Activated CD4-positive, alpha-beta T cell treated with anti-CD3 and anti-CD28 coated beads, Interleukin-2, amount 50 U/mL, for 16 hours (primary cell): ENCODE data around the gene BAZ2B.
"Not testable (repeated sequence)": the region's sequence is repeated elsewhere in the genome, so short reads cannot be mapped to it uniquely, and the experiment has no call there.

ENCODE experiments used
- DNase-seq: peaks from one replicate; pipeline ENCODE4 v3.0.0-alpha.2; 2020

The BAZ2B gene, protein sequence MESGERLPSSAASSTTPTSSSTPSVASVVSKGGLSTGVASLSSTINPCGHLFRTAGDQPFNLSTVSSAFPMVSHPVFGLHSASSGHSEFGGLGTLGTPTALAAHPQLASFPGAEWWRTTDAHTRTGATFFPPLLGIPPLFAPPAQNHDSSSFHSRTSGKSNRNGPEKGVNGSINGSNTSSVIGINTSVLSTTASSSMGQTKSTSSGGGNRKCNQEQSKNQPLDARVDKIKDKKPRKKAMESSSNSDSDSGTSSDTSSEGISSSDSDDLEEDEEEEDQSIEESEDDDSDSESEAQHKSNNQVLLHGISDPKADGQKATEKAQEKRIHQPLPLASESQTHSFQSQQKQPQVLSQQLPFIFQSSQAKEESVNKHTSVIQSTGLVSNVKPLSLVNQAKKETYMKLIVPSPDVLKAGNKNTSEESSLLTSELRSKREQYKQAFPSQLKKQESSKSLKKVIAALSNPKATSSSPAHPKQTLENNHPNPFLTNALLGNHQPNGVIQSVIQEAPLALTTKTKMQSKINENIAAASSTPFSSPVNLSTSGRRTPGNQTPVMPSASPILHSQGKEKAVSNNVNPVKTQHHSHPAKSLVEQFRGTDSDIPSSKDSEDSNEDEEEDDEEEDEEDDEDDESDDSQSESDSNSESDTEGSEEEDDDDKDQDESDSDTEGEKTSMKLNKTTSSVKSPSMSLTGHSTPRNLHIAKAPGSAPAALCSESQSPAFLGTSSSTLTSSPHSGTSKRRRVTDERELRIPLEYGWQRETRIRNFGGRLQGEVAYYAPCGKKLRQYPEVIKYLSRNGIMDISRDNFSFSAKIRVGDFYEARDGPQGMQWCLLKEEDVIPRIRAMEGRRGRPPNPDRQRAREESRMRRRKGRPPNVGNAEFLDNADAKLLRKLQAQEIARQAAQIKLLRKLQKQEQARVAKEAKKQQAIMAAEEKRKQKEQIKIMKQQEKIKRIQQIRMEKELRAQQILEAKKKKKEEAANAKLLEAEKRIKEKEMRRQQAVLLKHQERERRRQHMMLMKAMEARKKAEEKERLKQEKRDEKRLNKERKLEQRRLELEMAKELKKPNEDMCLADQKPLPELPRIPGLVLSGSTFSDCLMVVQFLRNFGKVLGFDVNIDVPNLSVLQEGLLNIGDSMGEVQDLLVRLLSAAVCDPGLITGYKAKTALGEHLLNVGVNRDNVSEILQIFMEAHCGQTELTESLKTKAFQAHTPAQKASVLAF (N-terminal part only)

DNA sequence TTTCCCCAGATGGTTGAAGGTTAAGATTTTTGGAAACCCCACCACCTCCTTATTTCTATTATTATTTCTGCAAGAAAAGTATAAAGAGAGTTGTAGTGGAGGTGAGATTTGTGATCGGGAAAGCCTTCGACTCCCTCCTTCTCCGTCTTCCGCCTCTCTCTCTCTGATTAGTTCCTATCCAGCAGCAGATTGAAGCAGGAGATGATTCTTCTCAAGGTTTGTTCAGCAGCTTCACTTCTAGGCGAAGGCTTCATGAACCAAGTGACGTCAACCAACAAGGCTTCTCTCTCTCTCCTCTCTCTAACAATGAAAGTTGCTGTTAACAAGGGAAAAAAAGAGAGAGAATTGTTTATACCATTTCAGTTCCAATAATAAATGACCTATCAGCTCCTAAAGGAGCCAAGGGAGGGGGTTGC, at the start of gene BAZ2B:
TSS of gene BAZ2B (minus strand) at position 263 of the 416 bp plus-strand sequence. CDS start 137,829 bp downstream, outside the sequence.
- DNase-seq = no peak

DNA sequence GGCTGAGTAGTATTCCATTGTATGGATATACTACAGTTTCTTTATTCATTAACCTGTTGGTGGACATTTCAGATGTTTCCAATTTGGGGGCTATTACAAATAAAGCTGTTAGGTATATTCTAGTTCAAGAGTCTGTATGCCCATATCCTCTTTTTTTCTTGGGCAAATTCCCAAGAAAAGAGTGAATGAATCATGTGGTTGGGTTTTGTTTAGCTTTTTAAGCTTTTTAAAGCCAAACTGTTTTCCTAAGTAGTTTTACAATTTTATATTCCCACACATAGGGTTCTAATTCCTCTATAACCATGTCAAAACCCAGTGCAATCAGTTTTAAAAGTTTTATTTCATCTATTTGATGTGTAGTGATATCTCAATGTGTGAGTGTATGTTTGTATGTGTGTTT, 44.9 kb upstream of the BAZ2B start:
- no peak for DNase-seq

DNA sequence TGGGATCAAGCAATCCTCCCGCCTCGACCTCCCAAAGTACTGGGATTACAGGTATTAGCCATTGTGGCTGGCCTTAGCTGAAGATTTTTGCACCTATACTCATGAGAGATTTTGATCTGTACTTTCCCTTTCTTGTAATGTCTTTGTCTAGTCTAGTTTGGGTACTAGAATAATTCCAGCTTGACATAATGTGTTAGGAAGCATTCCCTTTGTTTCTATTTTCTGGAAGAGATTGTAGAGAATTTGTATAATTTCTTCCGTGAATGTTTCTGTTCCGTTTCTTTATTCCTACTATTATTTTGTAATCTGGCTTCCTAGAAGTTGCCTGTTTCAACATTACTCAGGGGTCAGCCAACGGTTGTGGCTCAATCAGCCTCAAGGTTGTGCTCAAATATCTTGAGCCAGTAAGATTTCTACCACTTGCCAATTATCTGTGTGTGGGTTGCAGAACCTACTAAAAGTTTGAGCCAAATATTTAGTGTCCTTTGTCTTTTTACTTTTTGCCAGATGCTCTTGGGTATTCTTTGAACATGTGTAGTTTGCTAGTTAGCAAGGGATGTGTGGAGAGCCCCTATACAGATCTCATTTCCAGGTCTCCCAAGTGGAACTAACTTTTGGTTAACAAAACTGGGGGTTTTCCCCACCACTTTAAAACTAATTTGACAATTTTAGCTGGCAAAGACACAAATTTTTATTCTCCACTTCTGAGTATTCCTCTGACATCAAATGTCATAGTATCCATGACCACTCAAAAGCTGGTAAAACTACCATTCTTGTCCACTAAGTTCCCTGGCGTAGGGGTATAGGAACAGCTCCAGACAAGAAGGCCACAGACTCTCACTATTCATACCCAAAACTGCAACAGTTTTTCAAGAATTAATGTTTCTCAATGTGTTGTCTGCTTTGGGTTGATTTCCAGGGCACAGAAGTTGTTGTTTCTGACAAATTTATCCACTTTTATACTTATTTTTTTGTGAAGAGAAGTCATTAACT, 42.8 kb upstream of the BAZ2B start:
- no peak for DNase-seq

DNA sequence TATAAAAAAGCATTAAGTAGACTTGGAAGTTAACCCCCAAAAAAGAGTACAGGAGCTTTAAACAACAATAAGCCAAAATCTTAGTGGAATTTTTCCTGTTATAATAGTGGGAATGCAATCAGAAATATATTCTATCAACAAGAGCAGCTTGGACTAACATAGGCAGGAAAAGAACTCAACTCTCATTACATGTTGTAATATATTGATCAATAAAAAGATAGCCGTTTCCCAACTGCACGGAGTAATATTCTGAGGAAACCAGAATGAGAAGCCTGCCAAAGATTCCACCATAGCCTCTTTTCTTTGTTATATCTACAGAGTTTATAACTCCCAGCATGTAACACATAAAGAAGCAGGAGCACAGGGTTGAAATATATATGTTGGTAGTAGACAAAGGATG, 37.6 kb upstream of the BAZ2B start:
- DNase-seq = no peak

DNA sequence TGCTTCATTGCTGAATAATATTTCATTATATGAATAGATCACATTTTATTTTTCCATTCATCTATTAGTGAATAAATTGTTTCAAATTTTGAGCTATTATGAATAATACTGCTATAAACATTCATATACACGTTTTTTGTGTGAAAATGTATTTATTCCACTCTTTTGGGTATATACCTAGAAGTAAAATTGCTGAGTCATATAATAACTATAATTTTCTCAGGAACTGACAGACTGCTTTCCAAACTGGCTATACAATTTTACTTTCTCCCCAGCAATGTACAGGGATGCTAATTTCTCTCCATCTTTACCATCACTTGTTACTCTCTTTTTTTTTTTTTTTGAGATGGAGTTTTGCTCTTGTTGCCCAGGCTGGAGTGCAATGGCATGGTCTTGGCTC, 35.5 kb upstream of the BAZ2B start:
- no peak for DNase-seq

DNA sequence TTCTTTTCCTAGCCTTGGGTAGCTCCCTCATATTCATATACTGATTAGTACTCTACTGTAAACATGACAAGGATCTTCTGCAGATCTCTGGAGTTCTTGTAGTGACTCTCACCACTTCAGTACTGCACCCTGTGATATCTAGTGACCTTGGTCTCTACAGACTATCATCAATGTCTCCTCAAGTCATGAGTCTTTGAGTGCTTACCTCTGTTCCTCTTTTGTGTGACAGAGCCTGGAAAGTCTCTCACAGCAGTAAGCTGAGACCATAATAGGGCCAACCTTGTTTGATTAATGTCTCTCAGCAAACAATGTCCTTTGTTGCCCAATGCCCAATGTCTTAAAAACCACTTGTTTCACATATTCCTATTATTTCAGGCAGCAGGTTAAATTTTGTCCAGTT, 34.2 kb upstream of the BAZ2B start:
- no peak for DNase-seq

DNA sequence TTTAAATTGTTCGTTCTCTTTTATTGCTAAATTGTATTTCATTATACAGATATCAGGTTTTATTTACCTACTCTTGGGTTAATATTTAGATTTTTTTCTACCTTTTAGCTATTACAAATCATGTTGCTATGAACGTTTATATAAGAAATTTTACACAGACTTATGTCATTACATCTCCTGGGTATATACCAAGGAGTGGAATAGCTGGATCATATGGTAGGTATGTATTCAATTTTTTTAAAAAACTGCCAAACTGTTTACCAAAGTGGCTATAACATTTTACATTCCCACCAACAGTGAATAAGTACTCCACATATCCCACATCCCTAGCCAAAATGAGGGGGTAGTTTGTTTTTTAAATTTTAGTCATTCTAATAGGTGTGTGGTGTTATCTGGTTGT, 32.3 kb upstream of the BAZ2B start:
- DNase-seq = no peak

DNA sequence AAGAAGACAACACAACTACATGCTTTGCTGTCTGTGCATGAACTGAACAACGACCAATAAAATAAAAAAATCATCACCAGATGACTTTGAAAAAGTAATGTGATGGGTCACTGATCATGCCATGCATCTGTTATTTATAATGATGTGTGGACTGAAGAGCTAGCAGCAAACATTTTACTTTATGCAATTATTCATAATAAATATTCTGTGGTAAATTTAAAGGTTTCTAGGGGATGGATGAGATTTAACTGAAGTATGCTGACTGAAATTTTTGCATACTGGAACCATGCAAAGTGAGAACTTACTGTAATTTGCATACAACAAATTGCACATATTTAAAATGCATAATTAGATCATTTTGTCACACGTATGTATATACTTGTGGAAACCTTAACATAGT, 31.3 kb upstream of the BAZ2B start:
- no peak for DNase-seq

DNA sequence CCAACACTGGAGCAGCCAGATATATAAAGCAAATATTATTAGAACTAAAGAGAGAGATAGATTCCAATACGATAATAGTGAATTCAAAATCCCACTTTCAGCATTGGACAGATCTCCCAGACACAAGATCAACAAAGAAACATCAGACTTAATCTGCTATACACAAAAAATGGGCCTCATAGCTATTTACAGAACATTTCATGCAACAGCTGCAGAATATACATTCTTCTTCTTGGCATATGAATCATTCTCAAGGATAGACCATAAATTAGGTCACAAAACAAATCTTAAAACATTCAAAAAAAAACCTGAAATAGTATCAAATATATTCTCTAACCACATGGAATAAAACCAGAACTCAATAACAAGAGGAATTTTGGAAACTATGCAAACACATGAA, 23.8 kb upstream of the BAZ2B start:
- DNase-seq = no peak

DNA sequence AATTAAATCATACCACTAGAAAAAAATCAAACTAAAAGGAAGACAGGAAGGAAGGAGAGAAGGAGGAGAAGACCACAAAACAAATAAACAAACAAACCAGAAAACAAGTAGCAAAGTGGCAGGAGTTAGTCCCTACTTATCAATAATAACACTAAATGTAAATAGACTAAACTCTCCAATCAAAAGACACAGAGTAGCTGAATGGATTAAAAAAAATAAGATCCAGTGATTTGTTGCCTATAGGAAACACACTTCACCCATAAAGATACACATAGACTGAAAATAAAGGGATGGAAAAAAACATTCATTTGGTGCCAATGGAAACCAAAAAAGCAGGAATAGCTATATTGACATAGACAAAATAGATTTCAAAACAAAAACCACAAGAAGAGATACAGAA, 23.4 kb upstream of the BAZ2B start:
- DNase-seq = no peak

DNA sequence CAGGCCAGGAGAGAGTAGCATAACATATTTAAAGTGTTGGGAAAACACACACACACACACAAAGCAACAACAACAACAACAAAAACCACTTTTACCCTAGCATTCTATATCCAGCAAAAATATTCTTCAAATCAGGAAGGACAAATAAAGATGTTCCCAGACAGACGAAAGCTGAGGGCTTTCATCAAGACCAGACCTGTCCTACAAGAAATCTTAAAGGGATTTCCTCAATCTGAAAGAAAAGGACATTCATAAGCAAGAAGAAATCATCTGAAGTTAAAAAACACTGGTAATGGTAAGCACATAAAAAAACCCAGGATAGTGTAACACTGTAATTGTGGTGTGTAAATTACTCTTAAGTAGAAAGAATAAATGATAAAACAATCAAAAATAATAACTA, 22.7 kb upstream of the BAZ2B start:
- DNase-seq = no peak

DNA sequence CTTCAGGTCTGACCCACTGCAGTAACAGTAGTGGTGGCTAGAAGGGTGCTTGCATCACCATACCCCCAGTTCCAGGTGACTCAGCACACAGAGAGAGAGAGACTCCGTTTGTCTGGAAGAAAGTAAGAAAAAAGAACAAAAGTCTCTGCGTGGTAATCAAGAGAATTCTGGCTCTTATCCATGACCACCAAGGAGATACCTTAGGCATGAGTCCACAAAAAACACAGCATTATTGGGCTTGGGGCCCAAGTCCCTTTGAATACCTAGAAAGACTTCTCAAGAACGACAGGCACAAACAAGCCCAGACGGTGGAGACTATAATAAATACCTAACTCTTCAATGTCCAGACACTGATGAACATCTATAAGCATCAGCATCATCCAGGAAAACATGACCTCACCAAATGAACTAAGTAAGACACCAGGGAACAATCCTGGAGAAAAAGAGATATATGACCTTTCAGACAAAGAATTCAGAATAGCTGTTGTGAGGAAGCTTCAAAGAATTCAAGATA, 21.7 kb upstream of the BAZ2B start:
- no peak for DNase-seq

DNA sequence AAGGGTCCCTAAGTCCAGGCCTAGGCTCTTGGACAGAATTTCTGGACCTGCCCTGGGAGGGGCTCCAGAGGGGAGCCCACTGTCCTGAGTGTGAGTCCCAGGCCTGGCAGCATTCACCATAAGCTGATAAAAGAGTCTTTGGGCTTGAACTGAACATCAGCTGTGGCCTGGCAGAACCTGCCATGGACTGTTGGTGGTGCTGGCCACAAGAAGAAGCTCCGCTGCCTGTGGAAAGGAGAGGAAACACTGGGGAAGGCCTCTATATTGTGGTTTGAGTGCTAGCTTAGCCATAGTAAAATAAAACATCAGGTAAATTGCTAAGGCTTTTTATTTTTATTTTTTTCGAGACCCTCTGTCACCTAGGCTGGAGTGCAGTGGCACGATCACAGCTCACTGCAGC, 20.9 kb upstream of the BAZ2B start:
- no peak for DNase-seq

DNA sequence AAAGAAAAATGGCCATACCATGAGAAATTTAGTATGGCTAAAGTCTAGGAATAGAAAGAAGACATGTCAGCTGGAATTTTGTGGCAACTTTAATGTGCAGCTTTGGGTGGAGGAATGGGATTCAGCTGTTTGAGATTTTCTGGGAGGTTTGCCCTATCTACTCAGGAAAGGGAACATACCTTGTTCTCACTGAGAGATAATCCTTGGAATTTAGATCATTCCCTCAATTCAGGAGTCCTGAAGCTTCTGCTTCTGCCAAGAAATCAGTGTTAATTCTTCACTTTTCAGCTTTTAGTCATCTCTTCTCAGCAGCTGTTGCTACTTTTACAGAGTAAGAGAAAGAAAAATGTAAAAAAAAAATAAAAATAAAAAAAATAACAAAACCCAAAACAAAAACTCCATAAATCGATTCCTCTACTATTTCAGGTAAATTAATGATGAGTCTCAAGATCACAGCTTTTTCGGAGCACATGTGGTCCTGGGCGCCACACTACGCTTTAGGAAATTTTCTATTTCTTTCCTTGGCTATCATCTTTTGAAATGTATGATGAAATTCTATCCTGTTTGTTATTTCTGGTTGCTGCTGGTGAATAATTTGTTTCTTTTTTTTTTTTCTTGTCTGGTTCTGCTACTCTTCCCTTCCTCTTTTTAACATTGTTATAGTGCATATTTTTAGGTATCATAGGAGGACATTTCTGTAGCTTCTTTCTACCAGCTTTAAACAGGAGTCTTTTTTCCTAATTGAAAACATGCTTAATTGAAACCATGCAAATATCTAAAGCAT, 18.9 kb upstream of the BAZ2B start:
- no peak for DNase-seq

DNA sequence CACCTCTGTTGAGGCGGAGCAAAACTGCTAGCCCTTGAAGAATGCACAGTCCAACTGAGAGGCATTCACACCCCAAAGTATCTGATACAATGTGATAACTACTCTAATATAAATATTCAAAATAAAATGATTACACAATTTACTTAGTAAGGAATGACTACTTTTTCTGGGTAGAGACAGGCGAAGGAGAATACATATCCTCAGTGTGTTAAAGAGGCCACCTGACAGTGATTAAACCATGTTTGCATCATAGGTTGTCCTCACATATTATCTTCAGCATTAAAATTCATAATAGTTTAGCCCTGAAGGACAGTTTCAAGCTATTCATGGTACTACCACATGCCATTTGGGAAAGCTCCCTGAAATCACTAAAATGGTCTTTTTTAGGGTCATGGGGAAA, 16.9 kb upstream of the BAZ2B start:
- no peak for DNase-seq

DNA sequence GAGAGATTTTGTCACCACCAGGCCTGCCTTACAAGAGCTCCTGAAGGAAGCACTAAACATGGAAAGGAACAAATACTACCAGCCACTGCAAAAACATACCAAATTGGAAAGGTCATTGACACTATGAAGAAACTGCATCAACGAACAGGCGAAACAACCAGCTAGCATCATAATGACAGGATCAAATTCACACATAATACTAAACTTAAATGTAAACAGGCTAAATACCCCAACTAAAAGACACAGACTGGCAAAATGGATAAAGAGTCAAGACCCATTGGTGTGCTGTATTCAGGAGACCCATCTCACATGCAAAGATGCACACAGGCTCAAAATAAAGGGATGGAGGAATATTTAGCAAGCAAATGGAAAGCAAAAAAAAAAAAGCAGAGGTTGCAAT, 9.3 kb upstream of the BAZ2B start:
- DNase-seq = not testable (repeated sequence)

DNA sequence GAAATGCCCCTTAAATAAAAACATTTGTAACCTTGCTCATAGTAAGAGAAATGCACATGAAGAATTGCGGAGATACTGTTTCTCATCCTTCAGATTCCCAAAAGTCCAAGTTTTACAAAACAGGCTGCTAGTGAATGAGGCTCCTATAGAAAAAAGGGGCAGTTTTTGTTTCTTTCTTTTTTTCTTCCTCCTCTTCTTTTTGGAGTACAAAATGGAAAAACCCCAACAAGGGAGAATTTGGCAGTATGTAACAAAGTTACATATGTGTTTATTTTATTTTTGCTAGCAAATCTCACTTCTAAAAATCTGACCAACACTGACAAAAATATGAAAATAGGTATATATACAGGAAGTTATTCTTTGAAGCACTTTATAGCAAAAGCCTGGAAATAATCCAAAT, 7.1 kb upstream of the BAZ2B start:
- no peak for DNase-seq

DNA sequence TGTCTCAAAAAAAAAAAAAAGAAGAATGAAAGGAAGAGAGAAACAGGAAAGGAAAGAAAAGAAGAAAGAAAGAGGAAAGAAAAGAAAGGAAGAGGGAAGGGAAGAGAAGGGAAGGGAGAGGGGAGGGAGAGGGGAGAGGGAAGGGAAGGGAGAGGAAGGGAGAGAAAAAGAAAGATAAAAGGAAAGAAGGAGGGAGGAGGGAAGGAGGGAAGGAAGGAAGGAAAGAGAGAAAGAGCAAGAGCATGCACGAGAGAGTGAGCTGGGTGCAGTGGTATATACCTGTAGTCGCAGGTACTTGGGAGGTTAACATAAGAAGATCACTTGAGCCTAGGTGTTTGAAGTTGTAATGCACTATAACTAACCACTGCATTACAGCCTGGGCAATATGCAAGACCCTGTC, 6.6 kb upstream of the BAZ2B start:
- DNase-seq = no peak

DNA sequence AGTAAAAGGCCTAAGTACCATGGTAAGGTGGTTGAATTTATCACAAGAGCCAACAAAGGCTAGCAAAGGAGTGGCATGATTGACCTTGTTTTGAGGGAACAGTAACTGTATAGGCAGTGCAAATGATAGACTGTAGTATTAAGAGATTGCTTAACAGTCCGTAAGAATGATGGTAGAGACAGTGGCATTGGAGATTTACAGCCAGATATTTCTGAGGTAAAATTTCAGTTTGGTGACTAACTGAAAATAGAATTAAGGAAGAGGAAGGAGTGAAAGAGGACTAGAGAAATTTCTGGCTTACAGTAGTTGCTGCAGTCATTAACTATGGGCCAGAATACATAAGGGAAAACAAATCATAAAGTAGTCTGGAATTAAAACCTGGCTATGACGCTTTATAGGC, 4.4 kb upstream of the BAZ2B start:
- no peak for DNase-seq

DNA sequence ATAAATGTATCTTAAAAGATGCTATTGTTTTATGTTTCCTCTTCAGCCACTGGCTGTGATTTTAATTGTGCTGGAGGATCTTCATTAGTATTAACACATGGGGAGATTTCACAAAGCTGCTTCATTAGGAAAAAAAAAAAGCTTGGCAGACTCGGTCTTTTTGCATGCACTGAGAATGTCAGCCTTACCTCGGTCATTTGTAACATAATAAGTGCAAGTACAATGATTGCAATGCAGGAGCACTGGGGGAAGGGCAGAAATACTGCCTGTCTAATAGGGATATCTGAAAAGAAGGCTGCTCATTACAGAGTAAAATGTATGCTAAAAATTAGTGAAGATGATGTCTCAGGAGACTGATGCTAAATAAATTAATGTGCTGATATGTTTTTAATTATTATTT, 1.3 kb upstream of the BAZ2B start:
- DNase-seq = no peak

DNA sequence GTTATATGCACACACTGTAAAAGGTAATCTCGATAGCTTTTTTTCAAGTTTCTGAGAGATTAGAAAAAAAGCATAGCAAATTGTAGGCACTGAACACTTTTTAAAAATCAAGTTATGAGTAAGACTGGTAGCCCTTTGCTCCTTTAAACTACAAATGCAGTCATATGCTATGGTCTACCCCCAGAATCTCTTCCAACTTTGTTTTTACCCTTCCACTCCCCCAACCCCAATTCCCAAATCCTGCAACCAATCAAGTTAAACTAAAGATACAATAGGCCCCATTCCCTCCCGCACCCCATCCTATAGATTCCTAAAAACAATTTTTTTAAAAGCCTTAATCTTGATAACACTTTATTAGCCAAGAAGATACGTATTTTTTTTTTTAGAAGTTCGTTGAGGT, 752 bp upstream of the BAZ2B start:
- no peak for DNase-seq
